Right atrium auricular region (tissue), 2 donors: ENCODE measurements around the gene NRG2. TPM values are rescaled to one million over a fixed set of nuclear protein-coding genes. Genes with fewer than 3 reads are reported as not detected.

Experiments
- DNase-seq: peaks from one replicate; pipeline ENCODE4 v3.0.0-alpha.2; 2019; ENCODE audit warnings: low spot score
- H3K27ac ChIP-seq, 2 donors: fragments of 200-600 bp; sonication (generic); 1 replicate in 1 of 2; 2 replicates in 1 of 2; pipeline ENCODE4 v1.5.1; 2016 to 2019
- H3K27me3 ChIP-seq, 2 donors: fragments of 200-600 bp; sonication (generic); one replicate each; pipeline versions ENCODE4 v1.5.1 to v1.6.0; 2017 to 2019
- H3K36me3 ChIP-seq: fragments of 200-600 bp; sonication (generic); one replicate; pipeline ENCODE4 v1.5.1; 2016
- H3K4me1 ChIP-seq, 2 donors: fragments of 200-600 bp; sonication (generic); one replicate each; pipeline versions ENCODE4 v1.5.1 to v1.6.0; 2017 to 2019
- H3K4me3 ChIP-seq, 2 donors: fragments of 200-600 bp; sonication (generic); 1 replicate in 1 of 2; 2 replicates in 1 of 2; pipeline ENCODE4 v1.5.1; 2017 to 2019; ENCODE audit warnings: mild to moderate bottlenecking in 1 of 2, moderate library complexity in 1 of 2
- H3K9me3 ChIP-seq, 2 donors: fragments of 200-600 bp; sonication (generic); one replicate each; pipeline ENCODE4 v1.5.1; 2019
- CTCF ChIP-seq, 2 donors: fragments of 200-600 bp; sonication (generic); IDR thresholded peaks; one replicate each; pipeline ENCODE4 v1.5.1; 2019; ENCODE audit warnings: antibody characterized with exemption in 2 of 2
- total RNA-seq, 2 donors: library from RNA; depleted of rRNA; stranded (reverse); fragments of >200 nt; gene quantifications; one replicate each; pipeline ENCODE4 v1.1.0, GENCODE V29; 2016

The NRG2 gene
- total RNA-seq, 2 donors from 2014 or later = 1.8 to 1.9 TPM

- no peak overlapping the region for H3K4me3 ChIP-seq
- no peak for TF ChIP-seq CTCF (IDR thresholded peaks at IDR 0.05)
- no peaks in the 10 kb centered on the region for H3K36me3 ChIP-seq
- H3K9me3 ChIP-seq = no peaks in the 10 kb centered on the region
- H3K27me3 ChIP-seq = no peaks in the 10 kb centered on the region
- H3K27ac ChIP-seq = no peak overlapping the region
- DNase-seq = no peak
- H3K4me1 ChIP-seq = peaks cover 0 to 7% of the 10 kb centered on the region in 2 donors
Measured at GRCh38 chr5:139872052-139872766, 170.9 kb downstream of the NRG2 start.

DNA sequence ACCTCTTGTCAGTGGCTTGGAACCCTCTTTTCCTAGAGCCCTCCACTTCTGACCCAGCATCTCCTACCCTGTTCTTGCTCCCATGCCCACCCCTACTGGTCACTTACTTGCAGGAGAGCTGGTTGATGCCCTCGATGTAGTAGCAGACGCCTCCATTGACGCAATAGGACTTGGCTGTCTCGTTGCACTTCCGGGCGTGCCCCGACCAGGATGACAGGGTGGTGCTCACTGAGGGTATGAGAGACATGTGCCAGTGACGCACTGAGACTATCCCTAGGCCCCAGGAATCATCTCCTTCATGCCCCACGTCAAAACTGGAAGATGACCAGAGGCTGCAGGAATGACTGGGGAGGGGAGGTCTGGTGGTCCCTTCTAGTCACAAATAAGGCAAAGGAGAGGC lies 171.5 kb downstream of the NRG2 start:
- H3K36me3 ChIP-seq = no peaks in the 10 kb centered on the region
- H3K9me3 ChIP-seq = no peaks in the 10 kb centered on the region
- H3K27ac ChIP-seq = no peak overlapping the region
- H3K27me3 ChIP-seq = no peaks in the 10 kb centered on the region
- peaks cover 0 to 7% of the 10 kb centered on the region in 2 donors for H3K4me1 ChIP-seq
- no peak for TF ChIP-seq CTCF (IDR thresholded peaks at IDR 0.05)
- no peak overlapping the region for H3K4me3 ChIP-seq
- DNase-seq = no peak

DNA sequence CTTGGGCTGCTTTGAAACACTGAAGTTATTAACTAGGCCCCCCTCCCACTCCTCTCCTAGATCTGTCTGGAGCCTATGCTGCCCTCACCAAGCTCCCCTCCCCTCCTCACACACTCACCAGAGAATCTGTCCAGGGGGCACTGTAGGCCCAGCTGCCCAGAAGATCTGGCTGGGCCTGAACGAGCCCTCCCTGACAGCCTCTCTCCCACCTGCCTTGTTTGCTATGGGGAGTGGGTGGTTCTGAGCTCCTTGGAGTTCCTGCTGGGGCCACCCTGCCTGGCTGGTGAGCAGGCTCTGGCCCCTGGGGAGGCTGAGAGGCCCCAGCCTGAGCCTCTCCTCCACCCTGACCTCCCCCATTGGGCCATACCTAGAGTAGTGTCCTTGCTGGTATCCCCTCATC lies 172.4 kb downstream of the NRG2 start:
- no peaks in the 10 kb centered on the region for H3K9me3 ChIP-seq
- no peak overlapping the region for H3K27ac ChIP-seq
- no peaks in the 10 kb centered on the region for H3K36me3 ChIP-seq
- H3K4me3 ChIP-seq = no peak overlapping the region
- H3K4me1 ChIP-seq = peaks cover 0 to 7% of the 10 kb centered on the region in 2 donors
- TF ChIP-seq CTCF (IDR thresholded peaks at IDR 0.05) = no peak
- no peak for DNase-seq
- H3K27me3 ChIP-seq = no peaks in the 10 kb centered on the region

- no peak for DNase-seq
- TF ChIP-seq CTCF (IDR thresholded peaks at IDR 0.05) = no peak
- H3K27me3 ChIP-seq = no peaks in the 10 kb centered on the region
- no peak overlapping the region for H3K27ac ChIP-seq
- no peaks in the 10 kb centered on the region for H3K36me3 ChIP-seq
- peaks cover 0 to 7% of the 10 kb centered on the region in 2 donors for H3K4me1 ChIP-seq
- H3K9me3 ChIP-seq = no peaks in the 10 kb centered on the region
- H3K4me3 ChIP-seq = no peak overlapping the region
Measured at GRCh38 chr5:139869042-139869790, 173.9 kb downstream of the NRG2 start.

DNA sequence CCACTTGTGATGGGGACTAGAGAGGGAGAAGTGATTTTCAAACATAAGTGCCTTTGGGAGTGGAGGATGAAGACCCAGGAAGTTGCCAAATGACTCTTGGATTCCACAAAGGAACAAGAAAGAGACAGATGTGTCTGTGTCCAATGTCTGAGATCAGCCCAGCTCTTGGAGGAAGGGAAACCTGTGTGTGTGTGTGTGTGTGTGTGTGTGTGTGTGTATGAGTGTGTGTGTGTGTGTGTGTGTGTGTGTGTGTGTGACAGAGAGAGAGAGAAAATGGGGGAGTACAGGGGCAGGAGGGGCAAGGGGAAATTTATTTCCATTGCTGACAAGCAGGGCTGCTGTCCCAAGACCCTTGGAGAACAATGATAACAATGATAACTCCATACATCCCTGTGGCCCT lies 175.5 kb downstream of the NRG2 start:
- DNase-seq = no peak
- peaks cover 0 to 14% of the 10 kb centered on the region in 2 donors for H3K4me1 ChIP-seq
- H3K9me3 ChIP-seq = no peaks in the 10 kb centered on the region
- no peaks in the 10 kb centered on the region for H3K36me3 ChIP-seq
- no peak overlapping the region for H3K27ac ChIP-seq
- TF ChIP-seq CTCF (IDR thresholded peaks at IDR 0.05) = no peak
- no peaks in the 10 kb centered on the region for H3K27me3 ChIP-seq
- H3K4me3 ChIP-seq = no peak overlapping the region
